BE2C (cell line): ENCODE results near the gene FBXO36.

ENCODE experiments used
- DNase-seq: peaks from one replicate; pipeline ENCODE4 v3.0.0-alpha.2; 2020
- H3K27me3 ChIP-seq: fragments of 250-450 bp; sonication (Bioruptor Pico); 2 replicates; pipeline ENCODE4 v1.5.1; 2020; ENCODE audit warnings: mild to moderate bottlenecking
- H3K36me3 ChIP-seq: fragments of 250-450 bp; sonication (Bioruptor Pico); 2 replicates; pipeline ENCODE4 v1.5.1; 2020; ENCODE audit warnings: mild to moderate bottlenecking
- H3K4me1 ChIP-seq: fragments of 250-450 bp; sonication (Bioruptor Pico); 2 replicates; pipeline ENCODE4 v1.5.1; 2020
- H3K4me3 ChIP-seq: 2 replicates; pipeline ENCODE4 v1.5.1; 2011; ENCODE audit warnings: low read depth, low read length
- H3K9me3 ChIP-seq: fragments of 250-450 bp; sonication (Bioruptor Pico); 2 replicates; pipeline ENCODE4 v1.5.1; 2020
- CTCF ChIP-seq: IDR thresholded peaks from 2 replicates; pipeline ENCODE4 v1.5.1; 2012; ENCODE audit warnings: mild to moderate bottlenecking, low read depth, low read length

FBXO36 gene

DNA sequence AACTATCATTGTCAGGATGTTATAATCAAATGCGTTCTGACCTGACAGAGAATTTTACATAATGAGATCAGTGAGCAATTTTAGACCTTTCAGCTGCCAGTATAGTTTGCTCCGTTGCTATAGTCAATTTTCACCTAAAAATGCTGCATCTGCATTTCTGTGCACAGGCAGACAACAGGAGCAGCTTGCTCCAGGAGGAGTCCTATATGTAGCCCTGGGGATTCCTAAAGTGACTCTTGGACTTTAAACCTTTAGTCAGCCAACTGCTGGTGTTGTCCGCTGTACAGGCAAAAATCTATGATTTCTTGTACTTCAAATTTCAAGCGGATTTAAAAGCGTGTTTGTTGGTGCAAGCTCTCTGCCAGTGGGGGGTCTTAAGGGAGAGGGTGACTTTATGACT is 120.7 kb downstream of the FBXO36 start:
- no peak overlapping the region for H3K4me3 ChIP-seq
- H3K36me3 ChIP-seq, result no peaks in the 10 kb centered on the region
- peaks cover 4% of the 10 kb centered on the region; the same call in 1 of the 2 replicates for H3K27me3 ChIP-seq
- no peaks in the 10 kb centered on the region for H3K9me3 ChIP-seq
- H3K4me1 ChIP-seq, result no peaks in the 10 kb centered on the region
- no peak for TF ChIP-seq CTCF
- DNase-seq, result no peak

DNA sequence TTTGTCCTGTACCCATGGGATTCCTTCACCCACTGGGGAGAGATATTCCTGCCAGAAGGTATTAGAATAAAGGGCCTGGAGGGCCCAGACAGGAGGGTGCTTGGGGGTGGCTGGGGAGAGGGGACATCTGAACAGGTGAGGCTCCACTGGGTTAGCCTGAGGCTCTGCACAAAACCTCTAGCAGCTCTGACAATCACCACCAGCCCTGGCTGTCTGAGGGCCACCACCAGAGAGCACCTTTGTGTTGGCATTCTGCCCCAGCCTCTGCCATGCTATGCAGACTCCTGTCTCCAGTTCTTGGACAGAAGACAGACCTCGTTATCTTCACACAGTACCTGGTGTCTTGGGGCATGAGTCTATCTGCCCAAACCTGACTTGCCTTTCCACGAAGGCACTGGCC is 121.2 kb downstream of the FBXO36 start:
- Histone ChIP-seq H3K36me3 (no peaks in the 10 kb centered on the region), H3K27me3 (peaks cover 4% of the 10 kb centered on the region; the same call in 1 of the 2 replicates), H3K9me3 (no peaks in the 10 kb centered on the region), H3K4me1 (no peaks in the 10 kb centered on the region), H3K4me3 (no peak overlapping the region)
- no peak for DNase-seq
- no peak for TF ChIP-seq CTCF

- H3K4me3 ChIP-seq, result no peak overlapping the region
- TF ChIP-seq CTCF, result no peak
- no peaks in the 10 kb centered on the region for H3K27me3 ChIP-seq
- no peaks in the 10 kb centered on the region for H3K9me3 ChIP-seq
- no peak for DNase-seq
- no peaks in the 10 kb centered on the region for H3K36me3 ChIP-seq
- H3K4me1 ChIP-seq, result no peaks in the 10 kb centered on the region
Observed at GRCh38 chr2:230046491-230046890, 124.2 kb downstream of the FBXO36 start.

- Histone ChIP-seq H3K4me3 (no peak overlapping the region), H3K4me1 (no peaks in the 10 kb centered on the region), H3K9me3 (no peaks in the 10 kb centered on the region), H3K36me3 (no peaks in the 10 kb centered on the region), H3K27me3 (no peaks in the 10 kb centered on the region)
- DNase-seq, result no peak
- no peak for TF ChIP-seq CTCF
Observed at GRCh38 chr2:230048010-230048671, 125.8 kb downstream of the FBXO36 start.

DNA sequence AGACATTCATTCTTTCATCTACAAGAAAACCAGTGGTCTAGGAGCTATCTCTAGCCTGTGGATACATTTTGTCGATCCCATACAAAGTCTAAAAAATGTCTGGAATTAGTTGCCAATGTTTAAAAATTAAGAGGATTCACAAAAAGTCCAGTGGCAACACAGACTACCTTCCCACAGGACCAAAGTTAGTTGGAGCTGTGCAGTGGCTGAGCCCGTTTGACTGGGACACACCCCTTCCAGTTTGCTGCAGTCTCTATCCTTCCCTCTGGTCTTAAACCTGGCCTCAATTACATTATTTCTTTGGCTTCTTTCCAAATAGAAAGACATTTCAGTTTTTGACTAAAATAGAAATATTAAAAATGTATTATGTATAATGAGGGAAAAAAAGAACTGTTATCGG is 127.8 kb downstream of the FBXO36 start:
- TF ChIP-seq CTCF, result no peak
- Histone ChIP-seq H3K4me1 (no peaks in the 10 kb centered on the region), H3K9me3 (no peaks in the 10 kb centered on the region), H3K36me3 (no peaks in the 10 kb centered on the region), H3K4me3 (no peak overlapping the region), H3K27me3 (no peaks in the 10 kb centered on the region)
- DNase-seq, result no peak

GRCh38 chr2:230052299-230052698 is 130.0 kb downstream of the FBXO36 start:
- no peaks in the 10 kb centered on the region for H3K9me3 ChIP-seq
- DNase-seq, result no peak
- H3K4me3 ChIP-seq, result no peak overlapping the region
- no peaks in the 10 kb centered on the region for H3K4me1 ChIP-seq
- H3K27me3 ChIP-seq, result no peaks in the 10 kb centered on the region
- no peak for TF ChIP-seq CTCF
- H3K36me3 ChIP-seq, result no peaks in the 10 kb centered on the region
